Breast epithelium (tissue), 4 donors: Measurements from ENCODE around the gene SHLD1. TPM values are rescaled to one million over a fixed set of nuclear protein-coding genes. Genes with fewer than 3 reads are reported as not detected.
A peak's percentile ranks its signal among the peaks of the same experiment; 100 is the strongest.

ENCODE experiments used
- DNase-seq, 2 donors: peaks; one replicate each; pipeline ENCODE4 v3.0.0-alpha.2; 2019; ENCODE audit warnings: low spot score in 2 of 2
- H3K27ac ChIP-seq, 2 donors: fragments of 200-600 bp; sonication (generic) in 1 of 2; one replicate each; pipeline ENCODE4 v1.5.1; 2016 to 2019; ENCODE audit warnings: mild to moderate bottlenecking in 1 of 2
- H3K27me3 ChIP-seq, 2 donors: fragments of 200-600 bp; sonication (generic) in 1 of 2; one replicate each; pipeline versions ENCODE4 v1.5.1 to v1.6.0; 2017 to 2019; ENCODE audit warnings: control low read depth in 1 of 2, mild to moderate bottlenecking in 1 of 2
- H3K36me3 ChIP-seq: fragments of 200-600 bp; one replicate; pipeline ENCODE4 v1.5.1; 2019
- H3K4me1 ChIP-seq, 2 donors: fragments of 200-600 bp; sonication (generic); one replicate each; pipeline ENCODE4 v1.5.1; 2016 to 2019; ENCODE audit warnings: control low read depth in 1 of 2
- H3K4me3 ChIP-seq, 3 donors: fragments of 200-600 bp; sonication (generic); 1 replicate in 2 of 3; 2 replicates in 1 of 3; pipeline ENCODE4 v1.5.1; 2016 to 2019; ENCODE audit warnings: mild to moderate bottlenecking in 3 of 3, moderate library complexity in 2 of 3
- H3K9me3 ChIP-seq, 2 donors: fragments of 200-600 bp; sonication (generic) in 1 of 2; one replicate each; pipeline ENCODE4 v1.5.1; 2016 to 2019; ENCODE audit warnings: control low read depth in 1 of 2
- POLR2A ChIP-seq: fragments of 450-650 bp; IDR thresholded peaks from one replicate; pipeline ENCODE4 v1.6.1; 2016; ENCODE audit warnings: antibody characterized with exemption, mild to moderate bottlenecking, moderate library complexity
- POLR2AphosphoS5 ChIP-seq, 3 donors: sonication (generic); formaldehyde crosslinking; IDR thresholded peaks; one replicate each; pipeline ENCODE4 v1.6.1; 2017; ENCODE audit warnings: antibody characterized with exemption in 3 of 3
- intact Hi-C: fragments of 100-400 bp; cut with DNase I; formaldehyde crosslinking; loops from one replicate; pipeline ENCODE4 v1.15.1; 2023; ENCODE audit warnings: low total_unique reads
- total RNA-seq, 3 donors: library from RNA; depleted of rRNA; stranded (reverse); fragments of >200 nt; gene quantifications; one replicate each; pipeline ENCODE4 v1.1.0, GENCODE V29; 2016
- TF ChIP-seq, protein P1 (sequence below), 3 donors: fragments of 450-650 bp; IDR thresholded peaks; one replicate each; pipeline ENCODE4 v1.5.1; 2016 to 2017; ENCODE audit warnings: antibody characterized with exemption in 3 of 3, mild to moderate bottlenecking in 3 of 3, moderate library complexity in 3 of 3

Gene SHLD1
- total RNA-seq, 3 donors from 2014 or later = 2.7 to 7.3 (median 6.6) TPM

DNA sequence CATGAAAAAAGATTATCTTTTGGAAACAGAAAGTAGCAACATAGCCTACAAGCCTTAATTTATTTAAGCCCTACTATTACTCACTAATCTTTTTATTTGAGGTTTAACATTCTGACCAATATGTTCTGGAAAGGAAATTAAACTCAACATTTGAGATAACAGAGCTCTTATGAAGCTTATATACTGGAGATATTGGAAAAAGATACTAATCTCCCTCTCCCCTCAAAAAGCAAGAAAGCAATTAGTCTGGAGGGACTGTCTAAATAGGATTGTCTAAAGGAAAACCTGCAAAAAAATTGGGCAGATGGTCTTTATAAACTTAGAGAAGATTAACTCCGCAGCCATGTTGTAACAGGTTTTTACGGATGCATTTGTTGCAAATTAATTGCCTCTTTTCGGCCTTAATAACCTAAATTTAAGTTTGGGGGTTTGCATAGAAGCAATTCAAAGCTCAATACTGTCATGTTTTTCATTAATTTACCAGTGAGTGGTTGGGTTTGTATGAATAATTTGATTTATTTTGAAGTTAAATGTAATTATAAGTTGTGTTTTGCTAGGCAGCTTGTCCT lies 79.1 kb downstream of the SHLD1 start:
- no peak overlapping the region for H3K27ac ChIP-seq
- H3K27me3 ChIP-seq = no peaks in the 10 kb centered on the region
- no peak overlapping the region for H3K4me3 ChIP-seq
- DNase-seq = no peak
- H3K9me3 ChIP-seq = no peaks in the 10 kb centered on the region
- intact Hi-C loops = no loop called here
- H3K4me1 ChIP-seq = no peaks in the 10 kb centered on the region
- no peaks in the 10 kb centered on the region for H3K36me3 ChIP-seq
- TF ChIP-seq POLR2AphosphoS5 (IDR thresholded peaks at IDR 0.05) (no peak), POLR2A (no peak)
- TF ChIP-seq, protein P1, sequence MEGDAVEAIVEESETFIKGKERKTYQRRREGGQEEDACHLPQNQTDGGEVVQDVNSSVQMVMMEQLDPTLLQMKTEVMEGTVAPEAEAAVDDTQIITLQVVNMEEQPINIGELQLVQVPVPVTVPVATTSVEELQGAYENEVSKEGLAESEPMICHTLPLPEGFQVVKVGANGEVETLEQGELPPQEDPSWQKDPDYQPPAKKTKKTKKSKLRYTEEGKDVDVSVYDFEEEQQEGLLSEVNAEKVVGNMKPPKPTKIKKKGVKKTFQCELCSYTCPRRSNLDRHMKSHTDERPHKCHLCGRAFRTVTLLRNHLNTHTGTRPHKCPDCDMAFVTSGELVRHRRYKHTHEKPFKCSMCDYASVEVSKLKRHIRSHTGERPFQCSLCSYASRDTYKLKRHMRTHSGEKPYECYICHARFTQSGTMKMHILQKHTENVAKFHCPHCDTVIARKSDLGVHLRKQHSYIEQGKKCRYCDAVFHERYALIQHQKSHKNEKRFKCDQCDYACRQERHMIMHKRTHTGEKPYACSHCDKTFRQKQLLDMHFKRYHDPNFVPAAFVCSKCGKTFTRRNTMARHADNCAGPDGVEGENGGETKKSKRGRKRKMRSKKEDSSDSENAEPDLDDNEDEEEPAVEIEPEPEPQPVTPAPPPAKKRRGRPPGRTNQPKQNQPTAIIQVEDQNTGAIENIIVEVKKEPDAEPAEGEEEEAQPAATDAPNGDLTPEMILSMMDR (IDR thresholded peaks at IDR 0.05) = no peak

DNA sequence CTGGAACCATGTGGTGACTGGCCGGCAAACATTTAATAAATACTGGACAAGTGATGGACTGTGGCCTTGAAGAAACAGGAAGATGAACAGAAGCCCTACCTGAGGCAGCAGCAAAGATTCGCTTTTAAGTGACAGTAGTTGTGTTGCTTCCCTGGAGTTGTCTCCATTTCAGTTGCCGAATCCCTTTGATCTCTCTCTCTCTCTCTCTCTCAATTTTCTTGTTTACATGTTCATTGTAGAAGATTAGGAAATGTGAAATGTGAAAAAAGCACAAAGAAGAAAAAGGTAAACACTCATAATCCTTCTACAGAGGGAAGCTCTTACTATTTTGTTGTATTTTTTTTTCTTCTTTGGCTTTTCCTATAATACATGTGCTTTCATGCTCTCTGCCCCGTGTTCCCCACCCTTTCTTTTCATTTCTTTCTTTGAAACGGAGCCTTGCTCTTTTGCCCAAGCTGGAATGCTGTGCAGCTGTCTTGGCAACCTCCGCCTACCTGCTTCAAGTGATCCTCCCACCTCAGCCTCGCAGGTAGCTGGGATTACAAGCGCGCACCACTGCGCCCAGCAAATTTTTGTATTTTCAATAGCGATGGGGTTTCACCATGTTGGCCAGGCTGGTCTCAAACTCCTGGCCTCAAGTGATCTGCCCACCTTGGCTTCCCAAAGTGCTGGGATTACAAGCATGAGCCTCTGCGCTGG lies 81.5 kb downstream of the SHLD1 start:
- Histone ChIP-seq H3K4me1 (no peaks in the 10 kb centered on the region), H3K36me3 (no peaks in the 10 kb centered on the region), H3K4me3 (no peak overlapping the region), H3K27ac (no peak overlapping the region), H3K27me3 (no peaks in the 10 kb centered on the region), H3K9me3 (no peaks in the 10 kb centered on the region)
- no peak for DNase-seq
- TF ChIP-seq POLR2A = no peak
- TF ChIP-seq POLR2AphosphoS5 (IDR thresholded peaks at IDR 0.05) = no peak
- TF ChIP-seq, protein P1 (IDR thresholded peaks at IDR 0.05) = no peak
- intact Hi-C loops = no loop called here

DNA sequence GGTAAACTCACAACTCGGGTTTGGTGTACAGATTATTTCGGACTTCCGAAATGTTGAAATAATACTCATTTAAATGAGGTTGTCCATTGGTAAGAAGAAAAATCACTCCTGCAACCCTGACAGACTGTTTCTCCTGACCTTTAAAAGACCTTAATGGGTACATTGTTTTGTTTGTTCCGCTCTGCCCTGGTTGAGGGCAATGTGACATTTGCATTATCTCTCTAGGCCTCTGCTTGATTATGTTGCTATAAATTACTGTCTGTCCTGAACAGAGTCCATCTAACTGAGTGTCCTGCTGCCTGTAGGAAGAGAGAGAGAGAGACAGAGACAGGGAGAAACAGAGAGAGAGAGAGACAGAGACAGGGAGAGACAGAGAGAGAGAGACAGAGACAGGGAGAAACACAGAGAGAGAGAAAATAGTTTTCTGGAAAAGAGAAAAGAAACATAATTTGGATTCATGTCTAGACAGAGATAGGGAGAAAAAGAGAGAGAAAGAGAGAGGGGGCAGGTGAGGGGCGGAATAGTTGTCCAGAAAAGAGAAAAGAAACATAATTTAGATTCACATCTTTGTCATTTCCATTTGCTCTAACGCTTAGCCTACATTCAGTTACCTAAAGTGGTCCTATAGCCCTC lies 83.2 kb downstream of the SHLD1 start:
- intact Hi-C loops = no loop called here
- no peaks in the 10 kb centered on the region for H3K9me3 ChIP-seq
- no peak overlapping the region for H3K4me3 ChIP-seq
- H3K27ac ChIP-seq = no peak overlapping the region
- no peaks in the 10 kb centered on the region for H3K4me1 ChIP-seq
- DNase-seq = no peak
- TF ChIP-seq, protein P1 (IDR thresholded peaks at IDR 0.05) = no peak
- TF ChIP-seq POLR2AphosphoS5 (IDR thresholded peaks at IDR 0.05) (no peak), POLR2A (no peak)
- no peaks in the 10 kb centered on the region for H3K27me3 ChIP-seq
- no peaks in the 10 kb centered on the region for H3K36me3 ChIP-seq

DNA sequence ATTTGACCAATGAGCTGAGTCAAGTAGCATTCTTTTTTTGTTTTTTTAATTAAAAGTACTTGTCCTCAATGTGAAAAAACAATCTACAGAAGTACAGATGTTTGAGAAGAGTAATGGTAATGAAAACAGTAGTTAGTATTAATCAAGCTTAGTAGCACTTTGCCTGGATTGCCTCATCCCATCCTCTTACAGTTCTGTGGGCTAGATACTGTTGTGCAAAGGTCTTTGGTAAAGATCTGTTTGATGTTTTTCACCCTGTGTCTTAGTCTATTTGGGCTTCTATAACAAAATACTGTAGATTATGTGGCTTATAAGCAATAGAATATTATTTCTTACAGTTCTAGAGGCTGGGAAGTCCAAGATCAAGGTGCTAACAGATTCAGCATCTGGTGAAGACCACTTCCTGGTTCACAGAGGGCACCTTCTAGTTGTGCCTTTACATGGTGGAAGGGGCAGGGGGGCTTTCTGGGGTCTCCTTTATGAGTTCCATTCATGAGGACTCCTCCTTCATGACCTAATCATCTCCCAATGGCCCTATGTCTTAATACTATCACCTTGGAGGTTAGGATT lies 84.3 kb downstream of the SHLD1 start:
- Histone ChIP-seq H3K9me3 (no peaks in the 10 kb centered on the region), H3K36me3 (no peaks in the 10 kb centered on the region), H3K4me1 (no peaks in the 10 kb centered on the region), H3K27ac (no peak overlapping the region), H3K4me3 (no peak overlapping the region), H3K27me3 (no peaks in the 10 kb centered on the region)
- TF ChIP-seq POLR2A = no peak
- TF ChIP-seq POLR2AphosphoS5 (IDR thresholded peaks at IDR 0.05) = no peak
- TF ChIP-seq, protein P1 (IDR thresholded peaks at IDR 0.05) = no peak
- intact Hi-C loops = no loop called here
- no peak for DNase-seq

DNA sequence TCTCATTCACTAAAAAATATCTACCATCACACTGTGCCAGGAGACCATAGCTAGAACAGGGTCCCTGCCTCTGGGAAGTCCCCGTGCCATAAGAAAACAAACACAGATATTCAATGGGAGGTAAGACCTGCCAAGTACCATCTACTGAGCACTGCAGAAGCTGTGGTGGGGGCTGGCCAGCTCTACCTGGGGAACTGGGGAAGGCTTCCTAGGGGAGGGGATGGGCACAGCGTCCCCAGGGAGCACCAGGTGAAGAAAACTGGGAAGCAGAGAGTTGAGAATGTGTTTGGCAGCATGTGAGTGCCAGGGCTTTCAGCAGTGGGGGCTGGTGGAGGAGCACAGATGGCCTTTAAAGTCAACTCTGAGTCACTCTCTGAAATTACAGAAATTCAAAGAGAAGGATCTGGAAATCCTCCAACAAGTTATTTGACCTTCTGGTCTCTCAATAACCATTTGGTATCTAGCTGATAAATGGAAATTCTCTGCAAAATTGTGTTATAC lies 85.2 kb downstream of the SHLD1 start:
- Histone ChIP-seq H3K4me3 (no peak overlapping the region), H3K27ac (peak overlapping the region in 1 of 2 donors; percentile 28), H3K9me3 (no peaks in the 10 kb centered on the region), H3K36me3 (no peaks in the 10 kb centered on the region), H3K4me1 (no peaks in the 10 kb centered on the region), H3K27me3 (no peaks in the 10 kb centered on the region)
- no peak for DNase-seq
- intact Hi-C loops = no loop called here
- TF ChIP-seq POLR2A (no peak), POLR2AphosphoS5 (IDR thresholded peaks at IDR 0.05) (no peak)
- TF ChIP-seq, protein P1 (IDR thresholded peaks at IDR 0.05) = no peak
